ENCODE data around the gene CMTM1. TPM values are rescaled to one million over a fixed set of nuclear protein-coding genes. Genes with fewer than 3 reads are reported as not detected.

CMTM1 gene
- total RNA-seq, 1 experiment from 2014 or later, result 5.2 TPM

- TF ChIP-seq REST (IDR thresholded peaks at IDR 0.05; ENCODE audit: low read depth) (no peak), CBX3 (IDR thresholded peaks at IDR 0.05; ENCODE audit: low read depth) (no peak), SP1 (IDR thresholded peaks at IDR 0.05; ENCODE audit: low read depth) (no peak), CTCF (IDR thresholded peaks at IDR 0.05 in 2 of 3, conservative IDR thresholded peaks at IDR 0.05 in 1 of 3; ENCODE audit: borderline replicate concordance in 1 of 3, insufficient read depth in 1 of 3, low read depth in 2 of 3, low read length in 2 of 3) (no peak), TCF7L2 (IDR thresholded peaks at IDR 0.05; ENCODE audit: borderline replicate concordance, extremely low read depth, insufficient read depth, insufficient read length) (no peak), ZNF274 (IDR thresholded peaks at IDR 0.05; ENCODE audit: low read depth, low read length) (no peak), SIN3A (IDR thresholded peaks at IDR 0.05; ENCODE audit: low read depth) (no peak), FOSL1 (IDR thresholded peaks at IDR 0.05; ENCODE audit: low read depth) (no peak), POLR2AphosphoS5 (IDR thresholded peaks at IDR 0.05; ENCODE audit: low read depth, low read length) (no peak), YY1 (IDR thresholded peaks at IDR 0.05; ENCODE audit: extremely low read depth, insufficient replicate concordance, low read depth, low read length) (no peak), RAD21 (IDR thresholded peaks at IDR 0.05; ENCODE audit: low read depth) (no peak), ZFX (IDR thresholded peaks at IDR 0.05) (no peak)
- intact Hi-C loops (cut with micrococcal nuclease), result no loop called here
- Histone ChIP-seq H3K4me2 (ENCODE audit: low read length) (no peak overlapping the region), H4K20me1 (ENCODE audit: insufficient read depth) (no peaks in the 10 kb centered on the region), H3K4me1 (ENCODE audit: control insufficient read depth in 1 of 2, insufficient read depth in 2 of 2, low read length in 2 of 2) (peaks cover 18 to 36% of the 10 kb centered on the region in 2 experiments), H3K9me2 (ENCODE audit: insufficient read depth) (no peaks in the 10 kb centered on the region), H3K27ac (ENCODE audit: low read depth, low read length) (no peak overlapping the region), H3K36me3 (ENCODE audit: control insufficient read depth in 1 of 2, insufficient read depth in 2 of 2, low read length in 2 of 2) (no peaks in the 10 kb centered on the region), H3K4me3 (replicated peaks in 1 of 2; ENCODE audit: low read depth in 1 of 2, low read length in 2 of 2) (no peak overlapping the region), H3K9me3 (ENCODE audit: control insufficient read depth in 1 of 2, insufficient read depth in 1 of 2, low read depth in 1 of 2, low read length in 2 of 2) (no peaks in the 10 kb centered on the region), H2AFZ (ENCODE audit: low read depth, low read length, poor library complexity, severe bottlenecking) (no peak overlapping the region), H3K9ac (ENCODE audit: low read length) (no peak overlapping the region), H3K27me3 (ENCODE audit: insufficient read depth, low read length) (no peaks in the 10 kb centered on the region), H3K79me2 (ENCODE audit: insufficient read depth, low read length) (no peaks in the 10 kb centered on the region)
- no TSS peak for BruUV-seq (replicated peaks)
- POLR2A ChIA-PET, result interaction anchor here (2.4 kb wide), 1 partner anchor 25 kb away, joined by 9 read pairs; no protein-coding TSS in a partner anchor
- no peak for DNase-seq (ENCODE audit: low read depth, low spot score)
- ATAC-seq, result no peak
- RAD21 ChIA-PET (ENCODE audit: low non-redundant PET in 1 of 2, low total read pairs in 2 of 2, uncharacterized antibody in 2 of 2, unreplicated experiment in 2 of 2), result no interaction called here
- CTCF ChIA-PET, result no interaction called here
Measured at GRCh38 chr16:66547101-66547989, 18.9 kb upstream of the CMTM1 start.
